BJ (cell line): ENCODE results near the gene CES1. TPM values are rescaled to one million over a fixed set of nuclear protein-coding genes. Genes with fewer than 3 reads are reported as not detected.
"Not testable (repeated sequence)": the region's sequence is repeated elsewhere in the genome, so short reads cannot be mapped to it uniquely, and the experiment has no call there.

Experiments used
- CTCF ChIA-PET: fragments of 350-600 bp; formaldehyde crosslinking; extraction: SDS; loops from one replicate; lab custom pipeline; 2021; ENCODE audit warnings: antibody characterized with exemption, inconsistent platforms; lab: Yijun Ruan, JAX
- POLR2A ChIA-PET: fragments of 300-600 bp; sonication (Branson Sonifier 250); formaldehyde crosslinking; extraction: SDS; loops from one replicate; lab custom pipeline; 2021; ENCODE audit warnings: antibody characterized with exemption; lab: Charles Lee
- DNase-seq: peaks from one replicate; pipeline ENCODE4 v3.0.0-alpha.2; 2011; ENCODE audit warnings: low read depth
- H3K27me3 ChIP-seq: 2 replicates; pipeline ENCODE4 v1.6.0; 2011; ENCODE audit warnings: low read length; ENCODE audit not compliant: control insufficient read depth, insufficient read depth
- H3K36me3 ChIP-seq: 2 replicates; pipeline ENCODE4 v1.5.1; 2011; ENCODE audit warnings: low read length; ENCODE audit not compliant: control insufficient read depth, insufficient read depth
- H3K4me3 ChIP-seq: 2 replicates; pipeline ENCODE4 v1.5.1; 2011; ENCODE audit warnings: low read depth, mild to moderate bottlenecking, control low read depth, low read length
- CTCF ChIP-seq: IDR thresholded peaks from 2 replicates; pipeline ENCODE4 v1.5.1; 2011; ENCODE audit warnings: low read depth, mild to moderate bottlenecking, control low read depth, inconsistent platforms, low read length, moderate library complexity; ENCODE audit not compliant: insufficient read depth
- polyA plus RNA-seq: library from polyadenylated mRNA; depleted of rRNA; stranded (reverse); fragments of >200 nt; gene quantifications from 2 replicates; pipeline ENCODE4 v1.2.3, GENCODE V29; 2011

The CES1 gene
- polyA plus RNA-seq, 1 experiment = 0.69 TPM

- DNase-seq = no peak
- no peaks in the 10 kb centered on the region for H3K27me3 ChIP-seq
- CTCF ChIA-PET = no interaction called here
- no peak for TF ChIP-seq CTCF
- H3K4me3 ChIP-seq = no peak overlapping the region
- H3K36me3 ChIP-seq = no peaks in the 10 kb centered on the region
- POLR2A ChIA-PET = no interaction called here
These were observed 38.6 kb upstream of the CES1 start for GRCh38 chr16:55871411-55872038.

DNA sequence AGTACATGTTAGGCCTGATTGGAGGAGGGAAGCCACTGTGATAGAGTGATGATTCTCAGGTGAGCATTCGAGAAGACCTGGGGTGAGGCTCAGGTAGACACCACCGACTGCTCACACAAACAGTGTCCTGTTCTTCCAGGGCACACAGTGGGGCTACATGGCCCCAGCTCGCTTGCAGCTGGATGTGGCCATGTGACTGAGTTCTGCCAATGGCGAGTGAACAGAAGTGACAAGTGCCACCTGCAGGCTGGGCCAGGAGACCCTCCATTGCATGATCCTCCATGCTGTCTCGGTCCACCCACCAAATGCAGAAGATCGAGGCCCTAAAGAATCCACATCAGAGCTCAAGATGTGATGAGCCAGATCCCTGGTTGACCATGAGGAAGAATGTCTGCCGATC, 36.1 kb upstream of the CES1 start:
- ChIA-PET POLR2A (no interaction called here), CTCF (no interaction called here)
- Histone ChIP-seq H3K36me3 (no peaks in the 10 kb centered on the region), H3K27me3 (no peaks in the 10 kb centered on the region), H3K4me3 (no peak overlapping the region)
- TF ChIP-seq CTCF = no peak
- DNase-seq = no peak

DNA sequence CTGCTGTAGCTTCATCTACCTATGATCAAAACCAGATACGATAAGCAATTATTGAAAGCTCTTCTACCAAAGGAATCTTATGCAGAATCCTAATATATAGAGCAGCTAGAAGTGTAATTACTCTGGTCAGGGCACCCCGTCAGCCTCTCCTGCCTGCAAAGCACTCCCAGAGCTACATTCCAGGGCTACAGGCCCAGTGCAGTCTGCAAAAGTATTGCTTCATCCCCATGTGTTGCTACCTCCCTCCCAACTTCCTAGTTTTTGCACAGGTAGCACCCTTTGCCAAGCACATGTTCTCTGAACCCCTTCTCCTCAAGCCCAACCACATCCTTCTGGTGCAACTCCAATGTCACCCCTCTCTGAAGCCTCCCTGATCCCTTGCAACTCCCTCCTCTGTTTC, 35.2 kb upstream of the CES1 start:
- TF ChIP-seq CTCF = no peak
- ChIA-PET CTCF (interaction anchor here (1.0 kb wide), 1 partner anchor 26 kb away, joined by 4 read pairs; no protein-coding TSS in a partner anchor), POLR2A (no interaction called here)
- Histone ChIP-seq H3K36me3 (no peaks in the 10 kb centered on the region), H3K4me3 (no peak overlapping the region), H3K27me3 (no peaks in the 10 kb centered on the region)
- DNase-seq = no peak

GRCh38 chr16:55861288-55861687, 28.4 kb upstream of the CES1 start:
- DNase-seq = no peak
- ChIA-PET CTCF (interaction anchor here (1.2 kb wide), 1 partner anchor 20 kb away, joined by 5 read pairs; no protein-coding TSS in a partner anchor), POLR2A (no interaction called here)
- Histone ChIP-seq H3K27me3 (no peaks in the 10 kb centered on the region), H3K4me3 (no peak overlapping the region), H3K36me3 (no peaks in the 10 kb centered on the region)
- no peak for TF ChIP-seq CTCF

DNA sequence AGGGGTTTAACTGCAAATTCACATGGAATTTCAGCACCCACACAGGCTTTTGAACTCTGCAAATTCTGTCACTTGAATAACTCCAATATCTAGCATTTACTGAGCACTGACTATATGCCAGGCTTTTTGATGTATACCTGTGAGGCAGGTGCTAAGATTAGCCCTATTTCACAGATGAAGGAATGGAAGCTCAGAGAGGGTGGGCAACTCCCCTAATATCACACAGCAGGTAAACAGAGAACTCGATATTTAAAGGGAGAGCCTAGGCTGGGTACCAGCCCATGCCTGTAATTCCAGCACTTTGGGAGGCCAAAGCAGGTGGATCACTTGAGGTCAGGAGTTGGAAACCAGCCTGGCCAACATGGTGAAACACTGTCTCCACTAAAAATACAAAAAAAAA, 24.8 kb upstream of the CES1 start:
- CTCF ChIA-PET = interaction anchor here (2.7 kb wide), 1 partner anchor 16 kb away, joined by 11 read pairs; no protein-coding TSS in a partner anchor

DNA sequence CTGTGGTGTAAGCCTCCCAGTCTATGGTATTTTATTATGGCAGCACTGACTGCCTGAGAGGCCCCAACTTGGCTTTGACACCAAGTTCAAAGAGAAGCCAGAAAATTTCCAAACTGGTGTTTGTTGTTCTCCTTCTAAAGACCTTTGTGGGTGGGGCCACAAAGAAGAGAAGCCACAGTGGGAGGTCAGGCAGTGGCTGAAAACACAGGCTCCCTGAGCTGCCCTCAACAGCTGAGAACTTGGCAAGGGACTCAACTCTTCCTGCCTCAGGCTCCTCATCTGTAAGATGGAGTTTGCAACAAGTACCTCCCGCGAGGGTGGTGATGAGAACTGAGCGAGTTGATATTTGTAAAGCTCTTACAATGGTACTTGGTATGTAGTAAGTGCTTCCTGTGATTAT, 24.1 kb upstream of the CES1 start:
- DNase-seq = no peak
- ChIA-PET POLR2A (no interaction called here), CTCF (no interaction called here)
- TF ChIP-seq CTCF = no peak
- Histone ChIP-seq H3K27me3 (no peaks in the 10 kb centered on the region), H3K4me3 (no peak overlapping the region), H3K36me3 (no peaks in the 10 kb centered on the region)

More for the DNA sequence above, 24.8 kb upstream of the CES1 start:
- H3K4me3 ChIP-seq, H3K27me3 ChIP-seq, H3K36me3 ChIP-seq, DNase-seq, POLR2A ChIA-PET: not testable (repeated sequence)
